Activated T-helper 2 cell treated with anti-CD3 and anti-CD28 coated beads, Interferon-gamma antibody, Interleukin-2, Interleukin-4, amounts not matched to agents 10 μg/mL and 5 μg/mL and 100 μg/mL, durations not matched to agents 14 hours and 24 hours and 36 hours (primary cell): ENCODE measurements around the gene SHISAL1. TPM values are rescaled to one million over a fixed set of nuclear protein-coding genes. Genes with fewer than 3 reads are reported as not detected.

ENCODE experiments used
- DNase-seq: peaks from one replicate; pipeline ENCODE4 v3.0.0; 2021; ENCODE audit warnings: low spot score
- H3K27ac Mint-ChIP-seq: one replicate; pipeline ENCODE4 v1.8.0; 2021; ENCODE audit warnings: mixed read lengths
- H3K27me3 Mint-ChIP-seq: one replicate; pipeline ENCODE4 v1.8.0; 2021; ENCODE audit warnings: low read depth, mixed read lengths
- H3K36me3 Mint-ChIP-seq: one replicate; pipeline ENCODE4 v1.8.0; 2021; ENCODE audit warnings: low read depth, mixed read lengths
- H3K4me1 Mint-ChIP-seq: one replicate; pipeline ENCODE4 v1.8.0; 2021; ENCODE audit warnings: low read depth, mixed read lengths
- H3K4me3 Mint-ChIP-seq: one replicate; pipeline ENCODE4 v1.8.0; 2021; ENCODE audit warnings: low read depth, mild to moderate bottlenecking, moderate library complexity, mixed read lengths
- H3K9me3 Mint-ChIP-seq: one replicate; pipeline ENCODE4 v1.8.0; 2021; ENCODE audit warnings: mixed read lengths
- intact Hi-C: fragments of 100-400 bp; cut with micrococcal nuclease; formaldehyde crosslinking; loops from one replicate; pipeline ENCODE4 v1.15.1; 2023
- total RNA-seq: library from RNA; stranded (reverse); gene quantifications from 2 replicates; pipeline ENCODE4 v1.2.3, GENCODE V29; 2022

The SHISAL1 gene
- total RNA-seq, 1 donor from 2014 or later: not detected

DNA sequence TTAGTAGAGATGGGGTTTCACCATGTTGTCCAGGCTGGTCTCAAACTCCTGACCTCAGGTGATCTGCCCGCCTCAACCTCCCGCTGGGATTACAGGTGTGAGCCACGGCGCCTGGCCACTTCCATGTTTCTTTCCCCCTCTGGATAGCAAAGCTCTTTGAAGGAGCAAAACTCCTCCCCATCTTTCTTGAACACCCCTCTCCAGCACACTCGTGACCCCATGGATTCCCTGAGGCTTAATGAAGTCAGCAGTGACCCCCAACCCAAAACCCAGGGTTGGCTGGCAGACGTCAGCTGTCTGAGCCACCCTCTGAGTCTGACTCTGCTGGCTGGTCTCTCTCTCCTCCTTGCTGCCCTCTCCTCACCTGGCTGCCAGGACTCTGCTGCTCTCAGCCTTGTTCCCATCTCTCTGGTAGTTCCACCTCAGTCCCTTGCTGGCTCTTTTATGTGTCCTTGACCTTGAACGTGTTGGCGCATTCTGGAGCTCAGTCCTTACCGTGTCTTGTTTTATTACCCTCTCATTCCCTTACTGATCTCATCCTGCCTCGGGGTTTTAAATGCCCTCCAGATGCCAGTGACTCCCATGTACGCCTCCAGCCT lies 87.6 kb downstream of the SHISAL1 start:
- Mint-ChIP-seq H3K9me3 (peaks cover 4% of the 10 kb centered on the region), H3K4me1 (no peaks in the 10 kb centered on the region), H3K27me3 (peaks cover 12% of the 10 kb centered on the region), H3K36me3 (no peaks in the 10 kb centered on the region), H3K27ac (no peak overlapping the region), H3K4me3 (no peak overlapping the region)
- intact Hi-C loops: no loop called here
- no peak for DNase-seq

DNA sequence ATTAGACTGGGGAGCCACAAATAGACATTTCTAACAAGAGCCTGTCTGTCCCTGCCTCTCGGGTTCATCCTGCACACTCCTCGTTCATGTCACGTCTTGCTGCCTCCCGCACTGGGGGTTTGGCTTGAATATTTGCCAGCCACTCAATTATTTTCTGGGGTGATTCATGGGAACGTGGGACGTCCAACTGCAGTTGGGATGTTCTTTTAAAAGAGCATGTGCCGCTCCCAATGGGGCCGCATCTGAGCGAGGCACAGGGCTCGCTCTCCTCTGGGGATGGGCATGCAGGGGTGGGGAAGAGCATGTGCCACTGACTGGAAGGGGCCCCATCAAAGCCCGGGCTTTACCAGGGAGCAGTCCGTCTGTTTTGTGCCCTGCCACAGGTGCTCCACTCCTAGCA lies 88.6 kb downstream of the SHISAL1 start:
- H3K4me3 Mint-ChIP-seq: no peak overlapping the region
- H3K9me3 Mint-ChIP-seq: peaks cover under 1% of the 10 kb centered on the region
- intact Hi-C loops: no loop called here
- peaks cover 9% of the 10 kb centered on the region for H3K27me3 Mint-ChIP-seq
- H3K4me1 Mint-ChIP-seq: no peaks in the 10 kb centered on the region
- no peaks in the 10 kb centered on the region for H3K36me3 Mint-ChIP-seq
- H3K27ac Mint-ChIP-seq: no peak overlapping the region
- no peak for DNase-seq

- Mint-ChIP-seq H3K4me3 (no peak overlapping the region), H3K27me3 (peaks cover 7% of the 10 kb centered on the region), H3K36me3 (no peaks in the 10 kb centered on the region), H3K27ac (no peak overlapping the region), H3K9me3 (no peaks in the 10 kb centered on the region), H3K4me1 (no peaks in the 10 kb centered on the region)
- DNase-seq: no peak
- intact Hi-C loops: no loop called here
Observed at GRCh38 chr22:44221710-44222475, 90.9 kb downstream of the SHISAL1 start.

GRCh38 chr22:44220727-44221680 lies 91.7 kb downstream of the SHISAL1 start:
- no peaks in the 10 kb centered on the region for H3K4me1 Mint-ChIP-seq
- intact Hi-C loops: no loop called here
- no peak for DNase-seq
- H3K4me3 Mint-ChIP-seq: no peak overlapping the region
- no peaks in the 10 kb centered on the region for H3K9me3 Mint-ChIP-seq
- peaks cover 7% of the 10 kb centered on the region for H3K27me3 Mint-ChIP-seq
- no peaks in the 10 kb centered on the region for H3K36me3 Mint-ChIP-seq
- no peak overlapping the region for H3K27ac Mint-ChIP-seq

DNA sequence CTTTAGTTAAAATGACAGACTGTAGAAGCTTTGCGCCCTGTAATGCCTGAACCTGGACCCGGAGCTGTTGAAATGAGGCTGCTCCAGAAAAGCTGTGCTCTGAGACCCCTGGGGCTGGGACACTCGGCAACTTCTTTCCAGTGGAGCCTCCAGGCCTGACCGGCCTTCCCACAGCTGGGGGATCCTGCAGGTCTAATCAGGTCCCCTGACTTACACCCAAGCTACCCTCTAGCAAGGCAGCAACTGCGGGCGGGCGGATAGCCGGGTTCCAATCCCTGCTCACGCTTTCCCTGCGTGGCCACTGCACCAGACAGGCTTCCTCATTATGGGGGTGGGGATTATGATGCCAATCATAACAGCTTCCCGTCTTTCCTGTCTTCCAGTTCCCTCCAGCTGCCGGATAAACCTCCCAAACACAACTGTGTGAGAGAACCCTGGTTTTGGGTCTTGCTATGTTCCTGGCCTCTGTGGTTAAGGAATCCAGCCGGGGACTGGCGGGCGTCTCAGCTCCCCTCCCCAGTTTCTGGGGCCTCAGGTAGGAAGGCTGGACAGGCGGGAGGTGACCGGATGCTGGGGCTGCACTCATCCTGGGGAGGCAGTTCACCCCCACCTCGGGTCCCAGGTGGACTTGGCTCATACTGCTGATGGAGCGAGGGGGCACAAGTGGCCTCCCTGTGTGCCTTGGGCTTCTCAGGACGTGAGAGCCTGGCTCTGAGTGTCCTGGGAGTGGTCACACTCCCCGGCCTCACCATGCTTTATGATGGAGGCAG lies 93.5 kb downstream of the SHISAL1 start:
- Mint-ChIP-seq H3K27me3 (no peaks in the 10 kb centered on the region), H3K9me3 (no peaks in the 10 kb centered on the region), H3K36me3 (no peaks in the 10 kb centered on the region), H3K4me1 (no peaks in the 10 kb centered on the region), H3K27ac (no peak overlapping the region), H3K4me3 (no peak overlapping the region)
- intact Hi-C loops: no loop called here
- DNase-seq: no peak

DNA sequence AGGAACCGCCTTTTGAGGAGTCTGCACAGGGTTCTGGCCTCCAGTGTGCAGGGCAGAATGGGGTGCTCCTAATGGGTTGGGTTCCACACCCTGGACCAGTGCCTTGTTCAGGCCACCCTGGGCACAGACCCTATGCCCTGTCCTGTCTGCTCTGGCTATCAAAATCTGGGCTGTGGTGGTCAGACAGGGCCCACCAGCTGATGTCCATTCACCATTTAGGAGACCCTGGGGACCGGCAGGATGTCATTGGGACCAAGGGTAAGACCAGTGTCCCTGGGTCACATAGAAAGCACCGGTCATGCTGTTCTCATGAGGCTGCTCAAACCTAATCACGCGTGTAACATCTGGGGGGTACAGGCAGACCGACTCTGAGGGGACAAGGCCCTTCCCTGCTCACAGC lies 94.7 kb downstream of the SHISAL1 start:
- Mint-ChIP-seq H3K36me3 (no peaks in the 10 kb centered on the region), H3K27me3 (no peaks in the 10 kb centered on the region), H3K9me3 (no peaks in the 10 kb centered on the region), H3K4me3 (no peak overlapping the region), H3K4me1 (no peaks in the 10 kb centered on the region), H3K27ac (no peak overlapping the region)
- DNase-seq: no peak
- intact Hi-C loops: no loop called here

- DNase-seq: no peak
- no peak overlapping the region for H3K4me3 Mint-ChIP-seq
- intact Hi-C loops: no loop called here
Observed at GRCh38 chr22:44217346-44217745, 95.4 kb downstream of the SHISAL1 start.

DNA sequence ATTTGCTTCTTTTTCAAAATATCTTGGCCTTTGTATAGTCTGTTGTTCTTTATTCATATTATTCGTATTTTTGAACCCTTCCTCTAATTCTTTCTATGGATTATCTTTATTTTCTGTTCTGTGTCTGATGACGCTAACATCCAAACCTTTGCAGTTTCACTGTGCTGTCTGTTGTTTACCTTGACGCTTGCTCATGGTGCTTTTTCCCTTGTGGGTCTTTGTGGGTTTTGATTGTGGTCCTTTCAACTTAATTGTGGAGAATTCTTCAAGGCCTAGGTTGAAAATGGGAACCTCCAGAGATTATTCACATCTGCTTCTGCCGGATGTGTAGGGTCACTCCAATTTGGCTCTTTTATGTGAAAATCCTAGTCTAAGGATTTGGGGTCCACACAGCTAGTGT lies 97.5 kb downstream of the SHISAL1 start:
- intact Hi-C loops: no loop called here
- H3K27me3 Mint-ChIP-seq: no peaks in the 10 kb centered on the region
- H3K4me1 Mint-ChIP-seq: no peaks in the 10 kb centered on the region
- no peaks in the 10 kb centered on the region for H3K9me3 Mint-ChIP-seq
- DNase-seq: no peak
- H3K36me3 Mint-ChIP-seq: no peaks in the 10 kb centered on the region
- H3K27ac Mint-ChIP-seq: no peak overlapping the region
- no peak overlapping the region for H3K4me3 Mint-ChIP-seq

More at GRCh38 chr22:44217346-44217745, 95.4 kb downstream of the SHISAL1 start:
- Mint-ChIP-seq H3K27ac (no peak overlapping the region), H3K27me3 (no peaks in the 10 kb centered on the region), H3K36me3 (no peaks in the 10 kb centered on the region), H3K9me3 (no peaks in the 10 kb centered on the region), H3K4me1 (no peaks in the 10 kb centered on the region)

DNA sequence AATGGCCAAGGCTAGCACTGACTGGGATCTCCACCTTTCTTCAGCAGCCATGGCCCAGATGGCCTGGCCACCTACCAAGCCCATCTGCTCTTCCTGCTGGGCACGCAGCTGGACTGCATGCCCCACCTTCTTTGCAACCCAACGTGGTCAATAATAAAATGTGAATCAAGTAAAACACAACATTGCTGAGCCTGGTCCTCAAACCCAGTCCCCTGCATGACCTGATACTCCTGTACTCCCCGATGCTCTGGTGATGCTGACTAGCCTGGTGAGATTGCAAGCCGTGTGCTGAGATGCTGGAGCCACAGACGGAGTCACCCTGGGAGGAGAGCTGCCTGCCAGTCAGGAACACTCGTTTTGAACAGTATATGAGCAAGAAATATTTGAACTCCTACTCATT lies 98.0 kb downstream of the SHISAL1 start:
- H3K4me1 Mint-ChIP-seq: peaks cover under 1% of the 10 kb centered on the region
- no peak overlapping the region for H3K27ac Mint-ChIP-seq
- peaks cover under 1% of the 10 kb centered on the region for H3K9me3 Mint-ChIP-seq
- H3K36me3 Mint-ChIP-seq: peaks cover 3% of the 10 kb centered on the region
- H3K27me3 Mint-ChIP-seq: no peaks in the 10 kb centered on the region
- intact Hi-C loops: no loop called here
- no peak for DNase-seq
- H3K4me3 Mint-ChIP-seq: no peak overlapping the region

DNA sequence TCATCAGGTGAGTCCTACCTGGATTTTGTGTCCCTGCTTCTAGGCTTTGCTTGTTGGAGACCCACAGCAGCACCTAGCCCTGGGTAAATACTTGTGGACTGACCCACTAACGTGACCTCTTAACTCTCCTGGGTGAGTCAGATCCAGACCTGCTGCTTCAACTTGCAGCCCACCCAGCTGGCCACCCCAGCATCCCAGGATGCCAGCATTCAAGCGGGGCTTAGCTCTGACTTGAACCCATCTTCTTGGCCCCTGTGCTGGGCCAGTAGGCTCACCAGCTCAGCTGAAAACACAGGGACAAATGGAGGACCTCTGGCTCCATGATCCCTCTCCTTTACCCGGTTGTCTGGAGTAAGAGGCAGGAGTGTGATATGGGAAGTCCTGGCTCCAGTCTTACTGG lies 98.6 kb downstream of the SHISAL1 start:
- DNase-seq: no peak

GRCh38 chr22:44213489-44214043 lies 99.2 kb downstream of the SHISAL1 start:
- Mint-ChIP-seq H3K36me3 (peaks cover 12% of the 10 kb centered on the region), H3K27ac (no peak overlapping the region), H3K4me3 (no peak overlapping the region), H3K4me1 (peaks cover 6% of the 10 kb centered on the region), H3K9me3 (peaks cover 9% of the 10 kb centered on the region), H3K27me3 (no peaks in the 10 kb centered on the region)
- intact Hi-C loops: no loop called here
- no peak for DNase-seq

More for the DNA sequence above, 98.6 kb downstream of the SHISAL1 start:
- no peak overlapping the region for H3K27ac Mint-ChIP-seq
- H3K9me3 Mint-ChIP-seq: peaks cover 5% of the 10 kb centered on the region
- intact Hi-C loops: no loop called here
- H3K36me3 Mint-ChIP-seq: peaks cover 7% of the 10 kb centered on the region
- H3K27me3 Mint-ChIP-seq: no peaks in the 10 kb centered on the region
- no peak overlapping the region for H3K4me3 Mint-ChIP-seq
- peaks cover 5% of the 10 kb centered on the region for H3K4me1 Mint-ChIP-seq

DNA sequence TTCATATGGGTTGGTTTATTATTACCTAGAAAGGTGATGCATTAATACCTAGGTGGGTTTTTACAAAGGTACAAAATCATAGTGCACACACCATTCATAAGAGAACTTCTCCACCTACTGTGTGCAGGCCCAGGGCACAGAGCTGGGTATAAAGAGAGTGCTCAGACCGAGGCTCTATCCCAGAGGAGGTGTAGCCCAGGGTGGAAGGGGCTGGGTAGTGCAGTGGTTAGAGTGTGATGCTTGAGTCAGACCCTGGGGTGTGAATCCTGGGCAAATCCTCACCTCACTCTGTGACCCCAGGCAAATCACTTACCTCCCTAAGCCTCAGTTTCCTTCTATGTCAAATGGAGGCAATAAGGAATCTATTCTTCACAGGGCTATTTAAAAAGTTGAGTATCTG lies 99.8 kb downstream of the SHISAL1 start:
- intact Hi-C loops: no loop called here
- H3K27me3 Mint-ChIP-seq: no peaks in the 10 kb centered on the region
- peaks cover 6% of the 10 kb centered on the region for H3K4me1 Mint-ChIP-seq
- peaks cover 9% of the 10 kb centered on the region for H3K9me3 Mint-ChIP-seq
- DNase-seq: no peak
- no peak overlapping the region for H3K27ac Mint-ChIP-seq
- H3K4me3 Mint-ChIP-seq: no peak overlapping the region
- H3K36me3 Mint-ChIP-seq: peaks cover 16% of the 10 kb centered on the region
